GM12878 (cell line): ENCODE data around the gene COX15. TPM values are rescaled to one million over a fixed set of nuclear protein-coding genes. Genes with fewer than 3 reads are reported as not detected.
A peak's percentile ranks its signal among the peaks of the same experiment; 100 is the strongest.

Experiments
- CBFB ChIP-seq: IDR thresholded peaks from 2 replicates; pipeline ENCODE4 v1.6.1; 2016; ENCODE audit warnings: antibody characterized with exemption, low read depth
- CHD1 ChIP-seq: IDR thresholded peaks from 2 replicates; pipeline ENCODE4 v1.6.1; 2012; ENCODE audit warnings: low read depth, low read length, improper control_type of control experiment
- FOXM1 ChIP-seq: IDR thresholded peaks from 2 replicates; pipeline ENCODE4 v1.6.1; 2012; ENCODE audit warnings: low read depth, mild to moderate bottlenecking, inconsistent platforms, low read length, moderate library complexity
- HSF1 ChIP-seq: fragments of 150-350 bp; IDR thresholded peaks from 2 replicates; pipeline ENCODE4 v1.6.1; 2014; ENCODE audit warnings: mild to moderate bottlenecking, low read depth, low read length
- MTA2 ChIP-seq: fragments of 450-650 bp; IDR thresholded peaks from 2 replicates; pipeline ENCODE4 v1.6.1; 2016; ENCODE audit warnings: low read depth, mild to moderate bottlenecking, moderate library complexity
- MXI1 ChIP-seq: fragments of 150-350 bp; IDR thresholded peaks from 2 replicates; pipeline ENCODE4 v1.6.1; 2011; ENCODE audit warnings: low read depth, mild to moderate bottlenecking, inconsistent platforms, low read length, improper control_type of control experiment
- NKRF ChIP-seq: fragments of 450-650 bp; conservative IDR thresholded peaks from 2 replicates; pipeline ENCODE4 v1.6.1; 2017; ENCODE audit warnings: mild to moderate bottlenecking, moderate library complexity
- NR2C1 ChIP-seq: fragments of 450-650 bp; IDR thresholded peaks from 2 replicates; pipeline ENCODE4 v1.6.1; 2017; ENCODE audit warnings: antibody characterized with exemption, mild to moderate bottlenecking, moderate library complexity
- RAD21 ChIP-seq: IDR thresholded peaks from 2 replicates; pipeline ENCODE4 v1.6.1; 2011; ENCODE audit warnings: mild to moderate bottlenecking, low read depth, low read length, moderate library complexity; ENCODE audit not compliant: insufficient read depth
- RBBP5 ChIP-seq: fragments of 200-600 bp; sonication (generic); conservative IDR thresholded peaks from 2 replicates; pipeline ENCODE4 v1.6.1; 2016
- SIN3A ChIP-seq: IDR thresholded peaks from 2 replicates; pipeline ENCODE4 v1.6.1; 2012; ENCODE audit warnings: low read depth, low read length, improper control_type of control experiment
- SIX5 ChIP-seq: IDR thresholded peaks from 2 replicates; pipeline ENCODE4 v1.6.1; 2011; ENCODE audit warnings: mild to moderate bottlenecking, low read depth, low read length, moderate library complexity; ENCODE audit not compliant: severe bottlenecking
- SMAD5 ChIP-seq: IDR thresholded peaks from 2 replicates; pipeline ENCODE4 v1.6.1; 2016; ENCODE audit warnings: antibody characterized with exemption, low read depth
- TAF1 ChIP-seq: IDR thresholded peaks from 2 replicates; pipeline ENCODE4 v1.6.1; 2011; ENCODE audit warnings: mild to moderate bottlenecking, low read depth, low read length, borderline replicate concordance
- TCF7 ChIP-seq: IDR thresholded peaks from 2 replicates; pipeline ENCODE4 v1.6.1; 2014; ENCODE audit warnings: antibody characterized with exemption, borderline replicate concordance
- ZNF207 ChIP-seq: fragments of 450-650 bp; IDR thresholded peaks from 2 replicates; pipeline ENCODE4 v1.6.1; 2014; ENCODE audit warnings: antibody characterized with exemption, mild to moderate bottlenecking, borderline replicate concordance
- ZNF687 ChIP-seq: fragments of 450-650 bp; IDR thresholded peaks from 2 replicates; pipeline ENCODE4 v1.6.1; 2017; ENCODE audit warnings: mild to moderate bottlenecking, moderate library complexity
- ZZZ3 ChIP-seq: IDR thresholded peaks from 2 replicates; pipeline ENCODE4 v1.6.1; 2011; ENCODE audit warnings: low read depth; ENCODE audit not compliant: control insufficient read depth, insufficient read length
- polyA plus RNA-seq, 11 experiments: library from polyadenylated mRNA; depleted of rRNA in 4 of 11; unstranded in 6 of 11; stranded (reverse) in 5 of 11; fragments of >200 nt; fragmentation: Nextera tagmentation in 4 of 11; fragmentation: Illumina TruSeq in 1 of 11; extraction: Ambion mirVana in 4 of 11; extraction: Trizol in 1 of 11; gene quantifications; 1 replicate in 1 of 11; 2 replicates in 10 of 11; pipeline versions ENCODE4 v1.2.1 to v1.2.3, GENCODE V29; 2011 to 2016; ENCODE audit warnings: inconsistent platforms in 2 of 11, missing spikeins in 2 of 11, low read depth in 1 of 11
- total RNA-seq, 4 experiments: library from RNA; depleted of rRNA in 3 of 4; stranded (reverse); fragments of >200 nt in 3 of 4; fragmentation: Illumina TruSeq in 1 of 4; extraction: Trizol in 1 of 4; gene quantifications; 2 replicates each; pipeline versions ENCODE4 v1.2.1 to v1.2.3, GENCODE V29; 2013 to 2021

COX15 gene
- total and polyA plus RNA-seq, 10 of the 15 experiments (the other 5 are each of a cell fraction or from before 2014, with no cell fraction given): 30.2 to 50.7 (median 38.3) TPM

- no peak for TF ChIP-seq ZZZ3
- no peak for TF ChIP-seq FOXM1
- peak; percentile 82; the same call in 1 of the 2 replicates for TF ChIP-seq MTA2
- TF ChIP-seq SIX5: peak; percentile 9
- peak; percentile 84 for TF ChIP-seq SMAD5
- TF ChIP-seq SIN3A: no peak
- 0 out of 2 replicates have a peak, but pooled peaks have one; percentile 47 for TF ChIP-seq NKRF
- 0 out of 2 replicates have a peak, but pooled peaks have one; percentile 1 for TF ChIP-seq RAD21
- no peak for TF ChIP-seq TCF7
- TF ChIP-seq NR2C1: peak; percentile 97
- TF ChIP-seq ZNF207: 0 out of 2 replicates have a peak, but pooled peaks have one; percentile 66
- TF ChIP-seq CHD1: no peak
- peak; percentile 71; the same call in 1 of the 2 replicates for TF ChIP-seq TAF1
- peak; percentile 70; the same call in 1 of the 2 replicates for TF ChIP-seq ZNF687
- TF ChIP-seq CBFB: peak; percentile 76
- no peak for TF ChIP-seq HSF1
- peak; percentile 30; the same call in 1 of the 2 replicates for TF ChIP-seq MXI1
- no peak for TF ChIP-seq RBBP5
Observed at GRCh38 chr10:99732033-99732842, at the start of gene COX15, which contains the start of gene CUTC (continued).
